KOPT-K1 (cell line): ENCODE data around the gene PLCB1.

Experiments used
- H3K27ac ChIP-seq: fragments of 200-600 bp; sonication (generic); 2 replicates; pipeline ENCODE4 v1.5.1; 2016; ENCODE audit warnings: antibody characterized with exemption, mild to moderate bottlenecking, low read depth, low read length; ENCODE audit not compliant: poor library complexity, severe bottlenecking
- H3K36me3 ChIP-seq: fragments of 200-600 bp; sonication (generic); 2 replicates; pipeline ENCODE4 v1.5.1; 2017; ENCODE audit warnings: antibody characterized with exemption, mild to moderate bottlenecking, low read length, moderate library complexity; ENCODE audit not compliant: insufficient read depth
- H3K9me3 ChIP-seq: fragments of 200-600 bp; sonication (generic); 2 replicates; pipeline ENCODE4 v1.5.1; 2017; ENCODE audit warnings: antibody characterized with exemption, low read length, mild to moderate bottlenecking; ENCODE audit not compliant: insufficient read depth, poor library complexity, severe bottlenecking

The PLCB1 gene

DNA sequence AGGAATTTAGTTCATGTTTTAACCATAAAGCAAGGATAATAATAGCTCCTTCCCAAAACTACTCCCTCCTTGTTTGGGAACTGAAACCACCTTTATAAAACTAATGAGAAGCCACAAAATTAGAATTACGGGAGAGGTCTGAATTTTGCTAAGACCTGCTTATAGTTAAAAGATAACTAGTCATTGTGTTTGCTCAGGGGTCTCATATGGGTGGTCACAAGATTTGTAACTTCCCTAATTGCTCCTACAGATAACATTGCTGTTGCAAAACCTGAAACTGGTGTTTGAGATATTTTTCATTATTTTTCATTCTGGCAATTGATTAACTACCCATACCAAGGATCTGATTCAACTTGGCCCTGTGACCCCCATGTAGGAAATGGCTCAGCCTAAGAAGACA lies 782.4 kb downstream of the PLCB1 start:
- Histone ChIP-seq H3K9me3 (no peaks in the 10 kb centered on the region), H3K27ac (no peak overlapping the region), H3K36me3 (no peaks in the 10 kb centered on the region)

DNA sequence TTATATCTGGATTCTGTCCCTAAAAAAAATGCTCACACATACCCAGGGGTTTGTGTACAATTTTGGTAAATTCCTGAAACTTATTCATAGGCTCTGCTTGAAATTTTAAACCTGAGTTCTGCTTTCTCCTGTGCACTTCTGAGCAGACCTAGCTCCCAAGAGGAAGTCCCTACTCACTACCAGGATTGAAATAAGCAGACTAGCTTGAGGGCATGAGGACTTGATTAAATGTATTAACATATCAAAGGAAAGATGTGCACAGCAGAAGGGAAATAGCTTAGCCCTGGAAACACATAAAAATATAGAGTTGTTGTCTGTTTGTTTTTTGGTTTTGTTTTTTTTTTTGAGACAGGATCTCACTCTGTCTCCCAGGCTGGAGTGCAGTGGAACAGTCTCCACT lies 785.0 kb downstream of the PLCB1 start:
- Histone ChIP-seq H3K36me3 (no peaks in the 10 kb centered on the region), H3K9me3 (no peaks in the 10 kb centered on the region), H3K27ac (no peak overlapping the region)

DNA sequence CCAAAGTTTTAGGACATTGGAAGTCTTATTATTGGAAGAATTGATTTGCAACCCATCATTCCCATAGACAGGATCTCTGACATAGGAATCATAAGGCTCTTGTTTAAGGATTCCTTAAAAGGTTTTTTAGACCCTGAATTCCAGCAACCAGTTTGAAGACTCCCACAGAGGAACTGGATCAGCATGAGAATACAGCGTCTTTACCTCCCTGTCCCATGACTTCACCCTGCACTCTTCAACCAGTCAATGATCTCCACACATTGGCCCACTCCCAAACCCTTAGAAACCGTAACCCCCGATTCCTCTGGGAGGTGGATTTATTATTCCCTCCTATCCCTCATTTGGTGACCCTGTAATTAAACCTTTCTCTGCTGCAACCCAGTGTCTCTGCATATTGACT lies 786.1 kb downstream of the PLCB1 start:
- H3K27ac ChIP-seq: no peak overlapping the region
- no peaks in the 10 kb centered on the region for H3K9me3 ChIP-seq
- no peaks in the 10 kb centered on the region for H3K36me3 ChIP-seq

DNA sequence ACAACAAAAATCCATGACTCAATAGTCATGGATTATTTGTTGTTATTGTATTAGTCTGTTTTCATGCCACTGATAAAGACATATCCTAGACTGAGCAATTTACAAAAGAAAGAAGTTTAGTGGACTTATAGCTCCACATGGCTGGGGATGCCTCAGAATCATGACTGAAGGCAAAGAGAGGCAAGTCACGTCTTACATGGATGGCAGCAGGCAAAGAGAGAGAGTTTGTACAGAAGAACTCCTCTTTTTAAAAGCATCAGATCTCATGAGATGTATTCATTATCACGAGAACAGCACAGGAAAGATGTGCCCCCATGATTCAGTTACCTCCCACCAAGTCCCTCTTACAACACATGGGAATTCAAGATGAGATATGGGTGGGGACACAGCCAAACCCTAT lies 792.5 kb downstream of the PLCB1 start:
- no peaks in the 10 kb centered on the region for H3K9me3 ChIP-seq
- no peak overlapping the region for H3K27ac ChIP-seq
- no peaks in the 10 kb centered on the region for H3K36me3 ChIP-seq

DNA sequence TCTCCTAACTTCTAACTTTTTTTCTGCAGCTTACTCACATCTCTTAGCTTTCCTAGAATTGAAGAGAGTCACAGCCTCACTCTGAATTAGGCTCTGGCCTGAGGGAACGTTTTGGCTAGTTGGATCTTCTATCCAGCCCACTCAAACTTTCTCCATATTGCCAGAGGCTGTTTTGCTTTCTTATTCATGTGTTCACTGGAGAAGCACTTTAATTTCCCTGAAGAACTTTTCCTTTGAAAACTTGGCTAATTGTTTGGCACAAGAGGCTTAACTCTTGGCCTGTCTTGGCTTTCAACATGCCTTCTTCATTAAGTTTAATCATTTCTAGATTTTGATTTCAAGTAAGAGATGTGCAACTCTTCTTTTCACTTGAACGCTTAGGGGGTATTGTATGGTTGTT lies 798.7 kb downstream of the PLCB1 start:
- Histone ChIP-seq H3K36me3 (no peaks in the 10 kb centered on the region), H3K9me3 (no peaks in the 10 kb centered on the region), H3K27ac (no peak overlapping the region)

DNA sequence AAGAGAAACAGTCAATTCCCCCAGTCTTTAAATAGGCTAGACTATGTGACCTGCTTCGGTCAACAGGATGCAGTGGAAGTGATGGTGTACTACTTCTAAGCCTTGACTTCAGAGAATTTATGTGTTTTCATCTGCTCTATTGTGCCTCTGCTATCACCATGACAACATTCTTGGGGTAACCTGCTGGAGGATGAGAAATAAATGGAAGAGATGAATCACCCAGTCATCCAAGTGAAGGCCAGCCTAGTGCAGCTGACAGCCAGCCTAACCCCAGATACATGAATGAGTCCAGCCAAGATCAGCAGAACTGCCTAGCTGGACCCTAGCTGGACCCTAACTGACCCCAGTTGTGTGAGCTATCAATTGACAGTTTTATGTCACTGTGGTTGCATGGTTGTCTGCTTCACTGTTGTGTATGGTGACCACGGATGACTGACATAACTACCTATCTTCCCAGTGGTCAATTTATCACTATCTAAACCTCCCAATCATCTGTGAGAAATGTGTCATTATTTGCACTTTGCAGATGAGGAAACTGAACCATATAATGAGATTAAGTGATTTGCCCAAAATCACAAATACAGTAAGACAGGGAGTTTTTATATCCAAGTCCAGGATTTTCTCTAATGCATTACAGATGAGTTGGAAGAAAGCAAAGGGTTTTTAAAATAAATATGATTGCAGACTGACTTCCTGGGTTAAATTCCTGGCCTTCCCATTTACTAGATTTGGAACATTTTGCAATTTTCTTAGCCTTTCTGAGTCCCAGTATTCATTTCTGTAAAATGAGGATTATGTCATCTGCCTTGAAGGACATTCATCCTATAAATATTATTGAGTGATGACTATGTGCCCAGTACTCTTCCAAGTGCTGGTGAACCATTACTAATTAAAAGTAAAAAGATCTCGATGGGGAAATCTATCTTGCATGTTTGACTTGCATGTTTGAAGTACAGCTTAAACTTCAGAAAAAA lies 800.4 kb downstream of the PLCB1 start:
- no peaks in the 10 kb centered on the region for H3K36me3 ChIP-seq
- no peak overlapping the region for H3K27ac ChIP-seq
- H3K9me3 ChIP-seq: no peaks in the 10 kb centered on the region

DNA sequence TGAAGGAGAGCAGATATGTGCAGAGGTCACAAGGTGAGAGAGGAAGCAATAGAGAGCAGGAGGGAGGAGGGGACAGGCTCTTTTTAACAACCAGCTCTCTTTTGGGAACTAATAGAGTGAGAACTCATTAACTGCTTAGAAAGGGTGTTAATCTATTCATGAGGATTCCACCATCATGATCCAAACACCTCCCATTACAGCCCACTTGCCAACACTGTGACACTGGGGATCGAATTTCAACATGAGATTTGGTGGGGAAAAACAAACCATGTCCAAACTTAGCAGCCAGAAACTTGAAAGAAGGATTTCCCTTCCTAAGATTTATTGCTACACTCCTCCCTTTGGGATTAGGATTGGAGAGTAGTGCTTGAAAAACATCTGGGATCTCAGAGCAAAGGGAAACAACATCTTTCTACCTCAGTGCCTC lies 801.3 kb downstream of the PLCB1 start:
- H3K27ac ChIP-seq: no peak overlapping the region
- H3K9me3 ChIP-seq: no peaks in the 10 kb centered on the region
- H3K36me3 ChIP-seq: no peaks in the 10 kb centered on the region

DNA sequence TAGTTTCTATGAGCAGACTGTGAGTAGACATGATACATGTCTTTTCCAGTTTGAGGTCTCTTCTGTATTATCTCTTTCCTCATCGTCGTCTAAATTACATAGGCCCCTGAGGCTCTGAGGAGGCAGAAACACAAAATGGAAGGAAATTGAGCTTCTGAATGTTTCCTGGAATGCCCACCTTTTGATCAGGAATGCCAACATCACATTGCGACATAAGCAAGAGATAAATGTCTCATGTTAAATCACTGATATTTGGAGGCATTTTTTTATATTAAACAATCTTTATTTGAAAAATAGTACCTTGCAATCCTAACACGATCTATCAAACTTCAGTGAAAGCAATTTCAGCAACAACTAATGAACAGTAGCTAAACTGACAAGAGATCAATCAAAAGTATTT lies 802.3 kb downstream of the PLCB1 start:
- Histone ChIP-seq H3K27ac (no peak overlapping the region), H3K9me3 (no peaks in the 10 kb centered on the region)

More for the DNA sequence above, 802.3 kb downstream of the PLCB1 start:
- H3K36me3 ChIP-seq: no peaks in the 10 kb centered on the region
